GM12878 (cell line): ENCODE measurements around the gene DDR2. TPM values are rescaled to one million over a fixed set of nuclear protein-coding genes. Genes with fewer than 3 reads are reported as not detected.

Experiments
- ATAC-seq: fragments of 200-7000 bp; cut with Tn5 transposase; 3 replicates; pipeline ENCODE4 v1.9.1; 2020; ENCODE audit warnings: mild to moderate bottlenecking, moderate library complexity
- BruUV-seq: library from RNA; stranded (reverse); fragments of 400-500 nt; replicated peaks from 2 replicates; lab custom pipeline; 2021; lab: Mats Ljungman, UMichigan
- CTCF ChIA-PET: fragments of 300-600 bp; sonication (Branson Sonifier 250); formaldehyde crosslinking; extraction: SDS; loops from one replicate; lab custom pipeline; 2021; ENCODE audit warnings: inconsistent platforms; lab: Yijun Ruan, JAX
- POLR2A ChIA-PET: fragments of 350-600 bp; formaldehyde crosslinking; extraction: SDS; loops from one replicate; lab custom pipeline; 2021; ENCODE audit warnings: inconsistent platforms; lab: Charles Lee
- RAD21 ChIA-PET: fragments of 300-600 bp; sonication (Branson Sonifier 250); formaldehyde crosslinking; loops from one replicate; lab custom pipeline; 2023; ENCODE audit warnings: antibody characterized with exemption; ENCODE audit not compliant: unreplicated experiment; lab: Charles Lee
- SMC1A ChIA-PET: fragments of 300-600 bp; sonication (Branson Sonifier 250); formaldehyde crosslinking; loops from one replicate; lab custom pipeline; 2023; ENCODE audit not compliant: unreplicated experiment, uncharacterized antibody; lab: Charles Lee
- DNase-seq: peaks from one replicate; pipeline ENCODE4 v3.0.0-alpha.2; 2011; ENCODE audit warnings: low read depth, low spot score
- FAIRE-seq: peaks from 3 replicates; lab custom pipeline; 2011; peaks lifted over from hg19 to GRCh38; lab: Jason Lieb, UNC
- H2AFZ ChIP-seq: 2 replicates; pipeline ENCODE4 v1.6.0; 2011; ENCODE audit warnings: low read depth, low read length, control low read depth; ENCODE audit not compliant: control insufficient read depth
- H3K27ac ChIP-seq: 2 replicates; pipeline ENCODE4 v1.5.1; 2011; ENCODE audit warnings: control low read depth; ENCODE audit not compliant: control insufficient read depth, insufficient read depth
- H3K27me3 ChIP-seq, 2 experiments: replicated peaks in 1 of 2; 2 replicates each; pipeline versions ENCODE4 v1.6.0 to v1.6.1; 2011; ENCODE audit warnings: low read length in 1 of 2; ENCODE audit not compliant: control insufficient read depth in 2 of 2, insufficient read depth in 2 of 2
- H3K36me3 ChIP-seq, 2 experiments: 2 replicates each; pipeline ENCODE4 v1.5.1; 2011; ENCODE audit warnings: low read length in 1 of 2; ENCODE audit not compliant: control insufficient read depth in 2 of 2, insufficient read depth in 2 of 2
- H3K4me1 ChIP-seq: 2 replicates; pipeline ENCODE4 v1.6.1; 2011; ENCODE audit warnings: mild to moderate bottlenecking, low read length, moderate library complexity, mixed read lengths; ENCODE audit not compliant: control insufficient read depth, insufficient read depth
- H3K4me2 ChIP-seq: 2 replicates; pipeline ENCODE4 v1.6.0; 2011; ENCODE audit warnings: control low read depth; ENCODE audit not compliant: control insufficient read depth, insufficient read depth
- H3K4me3 ChIP-seq: fragments of 200-600 bp; sonication (generic); 2 replicates; pipeline ENCODE4 v1.5.1; 2016
- H3K79me2 ChIP-seq: 2 replicates; pipeline ENCODE4 v1.6.0; 2011; ENCODE audit warnings: low read length; ENCODE audit not compliant: control insufficient read depth, insufficient read depth
- H3K9ac ChIP-seq: 2 replicates; pipeline ENCODE4 v1.8.0; 2011; ENCODE audit warnings: low read length, control low read depth, mixed read lengths; ENCODE audit not compliant: control insufficient read depth, insufficient read depth
- H3K9me3 ChIP-seq: replicated peaks from 3 replicates; pipeline ENCODE4 v1.5.1; 2011; ENCODE audit warnings: mild to moderate bottlenecking, low read length; ENCODE audit not compliant: control insufficient read depth, insufficient read depth
- H4K20me1 ChIP-seq: 2 replicates; pipeline ENCODE4 v1.6.0; 2011; ENCODE audit not compliant: control insufficient read depth, insufficient read depth
- BMI1 ChIP-seq: fragments of 450-650 bp; IDR thresholded peaks from 2 replicates; pipeline ENCODE4 v1.6.1; 2016; ENCODE audit warnings: mild to moderate bottlenecking, moderate library complexity, borderline replicate concordance
- CTCF ChIP-seq, 3 experiments: IDR thresholded peaks in 2 of 3; conservative IDR thresholded peaks in 1 of 3; 2 replicates each; pipeline ENCODE4 v1.5.1; 2011; ENCODE audit warnings: low read depth in 3 of 3, low read length in 3 of 3, mild to moderate bottlenecking in 3 of 3, control low read depth in 2 of 3, moderate library complexity in 2 of 3, inconsistent platforms in 1 of 3, mixed read lengths in 1 of 3; ENCODE audit not compliant: control insufficient read depth in 2 of 3, insufficient read depth in 1 of 3; ENCODE audit errors: extremely low read depth in 1 of 3
- HDGF ChIP-seq: fragments of 450-650 bp; IDR thresholded peaks from 2 replicates; pipeline ENCODE4 v1.6.1; 2016; ENCODE audit warnings: antibody characterized with exemption
- IRF3 ChIP-seq: fragments of 450-650 bp; IDR thresholded peaks from 2 replicates; pipeline ENCODE4 v1.6.1; 2014; ENCODE audit warnings: mild to moderate bottlenecking
- NFYA ChIP-seq: IDR thresholded peaks from 2 replicates; pipeline ENCODE4 v1.6.1; 2011; ENCODE audit warnings: low read depth, mild to moderate bottlenecking, low read length, improper control_type of control experiment, borderline replicate concordance
- PAX5 ChIP-seq: IDR thresholded peaks from 2 replicates; pipeline ENCODE4 v1.6.1; 2011; ENCODE audit warnings: low read depth, low read length, borderline replicate concordance
- POU2F2 ChIP-seq: IDR thresholded peaks from 3 replicates; pipeline ENCODE4 v1.6.1; 2011; ENCODE audit warnings: low read depth, mild to moderate bottlenecking, low read length, borderline replicate concordance
- SRF ChIP-seq, 2 experiments: IDR thresholded peaks; 2 replicates each; pipeline ENCODE4 v1.6.1; 2011; ENCODE audit warnings: low read depth in 2 of 2, low read length in 2 of 2, mild to moderate bottlenecking in 1 of 2, moderate library complexity in 1 of 2
- SUPT20H ChIP-seq: IDR thresholded peaks from 2 replicates; pipeline ENCODE4 v1.6.1; 2011; ENCODE audit warnings: low read depth, mild to moderate bottlenecking, low read length, moderate library complexity, borderline replicate concordance; ENCODE audit not compliant: control insufficient read depth
- YY1 ChIP-seq: IDR thresholded peaks from 2 replicates; pipeline ENCODE4 v1.6.1; 2011; ENCODE audit warnings: low read depth, mild to moderate bottlenecking, low read length
- ZZZ3 ChIP-seq: IDR thresholded peaks from 2 replicates; pipeline ENCODE4 v1.6.1; 2011; ENCODE audit warnings: low read depth; ENCODE audit not compliant: control insufficient read depth, insufficient read length
- WGBS: methylation state at CpG from one replicate; pipeline ENCODE4 v1.1.6; 2016; ENCODE audit warnings: low lambda C conversion rate; ENCODE audit not compliant: insufficient replicate concordance, insufficient coverage; ENCODE audit errors: missing lambda C conversion rate; 5-methylcytosine and 5-hydroxymethylcytosine counted together
- in situ Hi-C: fragments of 300-500 bp; cut with MboI; formaldehyde crosslinking; loops from 9 replicates; pipeline ENCODE4 v1.14.3; 2018; ENCODE audit warnings: mixed read lengths
- intact Hi-C: fragments of 100-400 bp; cut with micrococcal nuclease; formaldehyde crosslinking; loops from one replicate; pipeline ENCODE4 v1.14.2; 2022; ENCODE audit not compliant: unreplicated experiment
- polyA plus RNA-seq, 11 experiments: library from polyadenylated mRNA; depleted of rRNA in 4 of 11; unstranded in 6 of 11; stranded (reverse) in 5 of 11; fragments of >200 nt; fragmentation: Nextera tagmentation in 4 of 11; fragmentation: Illumina TruSeq in 1 of 11; extraction: Ambion mirVana in 4 of 11; extraction: Trizol in 1 of 11; gene quantifications; 1 replicate in 1 of 11; 2 replicates in 10 of 11; pipeline versions ENCODE4 v1.2.1 to v1.2.3, GENCODE V29; 2011 to 2016; ENCODE audit warnings: inconsistent platforms in 2 of 11, missing spikeins in 2 of 11, low read depth in 1 of 11
- total RNA-seq, 4 experiments: library from RNA; depleted of rRNA in 3 of 4; stranded (reverse); fragments of >200 nt in 3 of 4; fragmentation: Illumina TruSeq in 1 of 4; extraction: Trizol in 1 of 4; gene quantifications; 2 replicates each; pipeline versions ENCODE4 v1.2.1 to v1.2.3, GENCODE V29; 2013 to 2021

Gene DDR2
- total and polyA plus RNA-seq, 10 of the 15 experiments (the other 5 are each of a cell fraction or from before 2014, with no cell fraction given): 1.9 to 8.8 (median 5.5) TPM

- no peak for TF ChIP-seq SUPT20H
- TF ChIP-seq HDGF: no peak
- no peak for TF ChIP-seq PAX5
These were observed 22.8 kb downstream of the DDR2 start (continued) for GRCh38 chr1:162654915-162655620.

GRCh38 chr1:162656266-162656665 is 24.0 kb downstream of the DDR2 start:
- no peak for FAIRE-seq
- intact Hi-C loops: no loop called here
- WGBS: 56% methylated on average over 1 of the region's 1 CpG

More at GRCh38 chr1:162656266-162656665, 24.0 kb downstream of the DDR2 start:
- Histone ChIP-seq H3K4me1 (no peaks in the 10 kb centered on the region), H3K4me2 (no peak overlapping the region), H3K27me3 (no peaks in the 10 kb centered on the region), H3K9me3 (no peaks in the 10 kb centered on the region), H4K20me1 (no peaks in the 10 kb centered on the region), H3K36me3 (0 out of 4 replicates have a peak, but pooled peaks cover 0 to 1% of the 10 kb centered on the region in 2 experiments), H2AFZ (no peak overlapping the region)
- no peak for ATAC-seq
- RAD21 ChIA-PET: no interaction called here
- CTCF ChIA-PET: no interaction called here
- POLR2A ChIA-PET: no interaction called here
- DNase-seq: no peak
- in situ Hi-C loops: no loop called here
- SMC1A ChIA-PET: no interaction called here
- no TSS peak for BruUV-seq
- no peak for TF ChIP-seq IRF3
- no peak for TF ChIP-seq NFYA
- no peak for TF ChIP-seq POU2F2
- no peak for TF ChIP-seq HDGF
- TF ChIP-seq ZZZ3: no peak
- TF ChIP-seq CTCF (IDR thresholded peaks at IDR 0.05 in 2 of 3, conservative IDR thresholded peaks at IDR 0.05 in 1 of 3; ENCODE audit: control insufficient read depth in 2 of 3, extremely low read depth in 1 of 3, insufficient read depth in 1 of 3, low read depth in 3 of 3, low read length in 3 of 3): no peak
- no peak for TF ChIP-seq YY1
- TF ChIP-seq SRF (IDR thresholded peaks at IDR 0.05; ENCODE audit: low read depth in 2 of 2, low read length in 2 of 2): no peak
- TF ChIP-seq BMI1: no peak
- TF ChIP-seq, all 136 proteins: peak for 0
- no peak overlapping the region for H3K27ac ChIP-seq
- H3K4me3 ChIP-seq: no peak overlapping the region
- H3K79me2 ChIP-seq: no peaks in the 10 kb centered on the region
- no peak overlapping the region for H3K9ac ChIP-seq
